ENCODE measurements around the gene C14orf132. TPM values are rescaled to one million over a fixed set of nuclear protein-coding genes. Genes with fewer than 3 reads are reported as not detected.

C14orf132 gene
- total RNA-seq, 2 donors from 2014 or later: 23.0 to 37.5 TPM

- no peak overlapping the region for H3K27ac ChIP-seq
- H3K27me3 ChIP-seq (replicated peaks; ENCODE audit: insufficient read depth): no peaks in the 10 kb centered on the region
- DNase-seq (ENCODE audit: low spot score): no peak
- no peak for ATAC-seq (ENCODE audit: insufficient number of reproducible peaks, low FRiP score, low read depth)
- H3K36me3 ChIP-seq: no peaks in the 10 kb centered on the region
- H3K4me1 ChIP-seq (ENCODE audit: control insufficient read depth in 1 of 2, low read depth in 2 of 2): no peaks in the 10 kb centered on the region
- H3K9me3 ChIP-seq: no peaks in the 10 kb centered on the region
- H3K4me3 ChIP-seq: no peak overlapping the region
- no peak for TF ChIP-seq CTCF (IDR thresholded peaks at IDR 0.05)
Measured at GRCh38 chr14:96126339-96126782, 87.2 kb downstream of the C14orf132 start.

GRCh38 chr14:96126783-96127271 lies 87.7 kb downstream of the C14orf132 start:
- Histone ChIP-seq H3K27ac (no peak overlapping the region), H3K27me3 (replicated peaks; ENCODE audit: insufficient read depth) (no peaks in the 10 kb centered on the region), H3K4me3 (no peak overlapping the region), H3K4me1 (ENCODE audit: control insufficient read depth in 1 of 2, low read depth in 2 of 2) (no peaks in the 10 kb centered on the region), H3K9me3 (no peaks in the 10 kb centered on the region), H3K36me3 (no peaks in the 10 kb centered on the region)
- no peak for ATAC-seq (ENCODE audit: insufficient number of reproducible peaks, low FRiP score, low read depth)
- no peak for TF ChIP-seq CTCF (IDR thresholded peaks at IDR 0.05)
- DNase-seq (ENCODE audit: low spot score): no peak

- TF ChIP-seq CTCF (IDR thresholded peaks at IDR 0.05): no peak
- H3K36me3 ChIP-seq: no peaks in the 10 kb centered on the region
- DNase-seq (ENCODE audit: low spot score) (no peak), ATAC-seq (ENCODE audit: insufficient number of reproducible peaks, low FRiP score, low read depth) (no peak)
- H3K9me3 ChIP-seq: no peaks in the 10 kb centered on the region
- no peaks in the 10 kb centered on the region for H3K4me1 ChIP-seq (ENCODE audit: control insufficient read depth in 1 of 2, low read depth in 2 of 2)
- H3K27me3 ChIP-seq (replicated peaks; ENCODE audit: insufficient read depth): no peaks in the 10 kb centered on the region
- H3K27ac ChIP-seq: no peak overlapping the region
- H3K4me3 ChIP-seq: no peak overlapping the region
Measured at GRCh38 chr14:96129128-96129736, 90.1 kb downstream of the C14orf132 start.

- Histone ChIP-seq H3K4me1 (ENCODE audit: control insufficient read depth in 1 of 2, low read depth in 2 of 2) (no peaks in the 10 kb centered on the region), H3K9me3 (no peaks in the 10 kb centered on the region), H3K27me3 (replicated peaks; ENCODE audit: insufficient read depth) (no peaks in the 10 kb centered on the region), H3K36me3 (no peaks in the 10 kb centered on the region), H3K4me3 (no peak overlapping the region), H3K27ac (no peak overlapping the region)
- ATAC-seq (ENCODE audit: insufficient number of reproducible peaks, low FRiP score, low read depth) (no peak), DNase-seq (ENCODE audit: low spot score) (no peak)
- no peak for TF ChIP-seq CTCF (IDR thresholded peaks at IDR 0.05)
Measured at GRCh38 chr14:96130391-96130790, 91.2 kb downstream of the C14orf132 start.

- Histone ChIP-seq H3K27me3 (replicated peaks; ENCODE audit: insufficient read depth) (no peaks in the 10 kb centered on the region), H3K4me1 (ENCODE audit: control insufficient read depth in 1 of 2, low read depth in 2 of 2) (no peaks in the 10 kb centered on the region), H3K4me3 (no peak overlapping the region), H3K9me3 (no peaks in the 10 kb centered on the region), H3K36me3 (no peaks in the 10 kb centered on the region), H3K27ac (no peak overlapping the region)
- no peak for TF ChIP-seq CTCF (IDR thresholded peaks at IDR 0.05)
- ATAC-seq (ENCODE audit: insufficient number of reproducible peaks, low FRiP score, low read depth): no peak
- no peak for DNase-seq (ENCODE audit: low spot score)
Measured at GRCh38 chr14:96130854-96131253, 91.7 kb downstream of the C14orf132 start.
